K562 (cell line): Measurements from ENCODE around the gene KIAA0930.

Experiments used
- CTCF ChIP-seq, 3 experiments: IDR thresholded peaks in 2 of 3; conservative IDR thresholded peaks in 1 of 3; 2 replicates each; pipeline ENCODE4 v1.5.1; 2011 to 2012; ENCODE audit warnings: low read length in 3 of 3, mild to moderate bottlenecking in 3 of 3, control low read depth in 2 of 3, improper control_type of control experiment in 1 of 3, inconsistent platforms in 1 of 3, low read depth in 1 of 3, mixed read lengths in 1 of 3, moderate library complexity in 1 of 3; ENCODE audit not compliant: insufficient read depth in 2 of 3
- EZH2 ChIP-seq: IDR thresholded peaks from 2 replicates; pipeline ENCODE4 v1.6.1; 2012; ENCODE audit warnings: low read depth, mild to moderate bottlenecking, inconsistent platforms, low read length, borderline replicate concordance
- POLR2A ChIP-seq: fragments of 450-650 bp; conservative IDR thresholded peaks from 2 replicates; pipeline ENCODE4 v1.6.1; 2016
- REST ChIP-seq, 2 experiments: fragments of 450-650 bp; formaldehyde crosslinking in 1 of 2; IDR thresholded peaks; 2 replicates each; pipeline versions ENCODE4 v1.4.0 to v1.6.1; 2014 to 2020; ENCODE audit warnings: mild to moderate bottlenecking in 2 of 2, borderline replicate concordance in 1 of 2, low read depth in 1 of 2
- ZFP36 ChIP-seq: fragments of 150-350 bp; IDR thresholded peaks from 2 replicates; pipeline ENCODE4 v1.6.1; 2018; ENCODE audit warnings: low read length, low read depth; ENCODE audit not compliant: partially characterized antibody

DNA sequence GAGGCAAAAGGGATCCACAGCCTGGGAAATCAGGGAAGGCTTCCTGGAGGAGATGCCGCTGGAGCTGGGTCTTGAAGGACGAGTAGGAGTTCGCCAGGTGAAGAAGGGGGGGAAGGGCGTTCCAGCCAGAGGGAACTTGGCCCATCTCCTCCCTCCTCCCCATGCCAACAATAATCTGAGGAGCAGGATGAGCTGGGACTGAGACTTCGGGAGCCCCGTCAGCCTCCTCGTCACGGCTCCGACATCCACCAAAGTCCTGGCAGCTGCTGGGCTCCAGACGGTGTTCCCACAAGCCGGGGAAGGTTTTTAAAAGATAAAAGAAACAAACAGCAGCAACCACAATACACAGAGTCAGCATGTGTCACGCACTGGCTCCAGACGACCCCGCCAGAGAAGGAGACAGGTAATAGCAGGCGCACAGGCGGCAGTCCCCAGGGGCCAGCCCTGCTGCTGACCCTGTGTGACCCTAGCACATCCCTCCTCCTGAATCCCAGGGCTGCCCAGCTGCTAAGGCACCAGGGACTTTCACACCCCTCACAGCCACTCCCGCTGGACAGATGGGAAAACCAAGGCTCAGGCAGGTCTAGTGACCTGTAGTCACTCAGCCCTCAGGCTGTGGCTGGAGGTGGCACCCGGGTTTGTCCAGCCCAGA, 39.7 kb downstream of the KIAA0930 start:
- no peak for TF ChIP-seq CTCF (IDR thresholded peaks at IDR 0.05 in 2 of 3, conservative IDR thresholded peaks at IDR 0.05 in 1 of 3; ENCODE audit: insufficient read depth in 2 of 3, low read depth in 1 of 3, low read length in 3 of 3)
- TF ChIP-seq EZH2: no peak
- TF ChIP-seq ZFP36: peak; percentile 95
- TF ChIP-seq REST (IDR thresholded peaks at IDR 0.05; ENCODE audit: borderline replicate concordance): no peak
- no peak for TF ChIP-seq REST (CRISPR knock-in tag; IDR thresholded peaks at IDR 0.05; ENCODE audit: low read depth)
- no peak for TF ChIP-seq POLR2A
